Measurements from ENCODE around the gene LAMC3.

LAMC3 gene

DNA sequence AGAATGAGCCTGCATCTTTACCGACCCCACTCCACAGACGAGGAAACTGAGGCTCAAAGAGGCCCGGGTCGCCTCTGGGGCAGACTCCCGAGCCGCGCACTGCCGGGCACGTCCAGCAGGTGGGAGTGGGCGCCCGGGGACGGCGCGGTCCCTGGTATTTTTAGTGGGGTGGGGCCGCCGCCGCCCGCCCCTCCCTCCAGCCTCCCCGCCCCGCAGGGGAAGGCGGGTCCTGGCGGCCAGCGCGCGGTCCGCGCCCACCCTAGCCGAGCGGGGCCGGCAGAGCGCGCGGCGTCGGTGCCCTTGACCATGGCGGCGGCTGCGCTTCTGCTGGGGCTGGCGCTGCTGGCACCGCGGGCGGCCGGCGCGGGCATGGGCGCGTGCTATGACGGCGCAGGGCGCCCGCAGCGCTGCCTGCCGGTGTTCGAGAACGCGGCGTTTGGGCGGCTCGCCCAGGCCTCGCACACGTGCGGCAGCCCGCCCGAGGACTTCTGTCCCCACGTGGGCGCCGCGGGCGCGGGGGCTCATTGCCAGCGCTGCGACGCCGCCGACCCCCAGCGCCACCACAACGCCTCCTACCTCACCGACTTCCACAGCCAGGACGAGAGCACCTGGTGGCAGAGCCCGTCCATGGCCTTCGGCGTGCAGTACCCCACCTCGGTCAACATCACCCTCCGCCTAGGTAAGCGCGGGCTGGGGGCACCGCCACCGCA, at the start of gene LAMC3:
Gene LAMC3, plus strand, starts transcription at position 266 of the 710 bp plus-strand sequence. Its CDS starts 41 bp downstream, at position 307.
- DNase-seq = peak; percentile 59

DNA sequence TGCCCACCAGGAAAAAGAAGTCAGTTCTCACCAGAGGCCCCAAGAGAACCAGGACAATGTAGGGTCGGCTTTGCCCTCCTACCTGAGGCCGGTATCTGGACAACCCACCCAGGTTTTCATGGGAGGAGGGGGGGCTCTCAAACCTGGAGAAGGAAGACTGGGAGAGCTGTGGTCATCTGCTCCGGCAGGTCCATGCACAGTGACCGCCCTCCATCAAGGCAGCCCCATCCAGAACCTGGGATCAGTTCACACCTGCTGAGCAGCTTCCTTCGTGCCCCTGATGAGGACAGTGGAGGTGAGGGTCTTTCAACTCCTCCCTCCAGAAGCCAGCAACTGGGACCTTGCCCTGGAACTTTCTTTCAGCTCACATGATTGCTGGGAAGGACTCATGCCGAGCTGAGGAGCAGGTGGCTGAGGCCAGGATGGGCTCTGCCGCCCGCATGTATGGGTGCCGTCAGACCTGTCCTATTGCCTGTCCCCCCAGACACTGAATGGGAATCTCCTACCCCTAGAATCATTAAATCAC, 49.1 kb upstream of the LAMC3 start:
- DNase-seq = no peak

DNA sequence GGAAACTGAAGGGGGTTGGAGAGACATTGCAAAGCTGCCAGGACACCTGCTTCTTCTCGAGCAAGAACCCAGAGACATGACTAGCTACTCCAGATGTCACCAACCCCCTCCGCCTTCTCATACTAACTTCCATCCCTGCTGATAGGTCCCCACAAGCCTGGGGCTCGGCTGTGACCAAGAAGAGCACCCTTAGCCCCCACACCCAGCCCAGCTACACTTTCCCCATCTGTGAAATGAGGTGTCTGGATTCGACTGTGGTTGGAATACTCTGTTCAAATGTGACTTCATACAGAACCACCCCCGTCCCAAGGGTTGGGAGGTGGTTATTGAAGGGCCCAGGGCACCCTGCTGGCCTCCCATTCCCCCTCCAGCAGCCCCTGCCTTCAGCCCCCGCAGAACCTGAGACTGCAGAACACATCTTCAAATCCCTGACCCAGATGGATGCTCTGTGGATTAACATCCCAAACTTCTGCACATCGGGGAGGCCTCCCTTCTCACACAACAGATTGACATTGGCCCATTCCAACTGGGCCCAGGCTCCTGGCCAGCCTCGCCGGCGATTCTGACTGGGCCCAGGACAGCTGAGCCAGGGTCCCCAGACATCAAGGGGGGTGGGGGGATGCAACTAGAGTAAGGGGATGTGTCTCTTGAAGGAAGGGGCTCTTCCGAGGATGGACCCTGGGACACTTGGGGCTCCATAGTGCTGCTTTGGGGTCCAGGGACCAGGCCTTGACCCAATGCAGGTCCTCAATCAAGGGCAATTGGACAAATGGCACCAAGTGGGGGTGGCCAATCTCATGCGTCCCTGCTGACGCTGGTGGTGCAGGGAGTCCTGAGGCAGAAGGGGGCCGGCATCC, 48.2 kb upstream of the LAMC3 start:
- DNase-seq = no peak

DNA sequence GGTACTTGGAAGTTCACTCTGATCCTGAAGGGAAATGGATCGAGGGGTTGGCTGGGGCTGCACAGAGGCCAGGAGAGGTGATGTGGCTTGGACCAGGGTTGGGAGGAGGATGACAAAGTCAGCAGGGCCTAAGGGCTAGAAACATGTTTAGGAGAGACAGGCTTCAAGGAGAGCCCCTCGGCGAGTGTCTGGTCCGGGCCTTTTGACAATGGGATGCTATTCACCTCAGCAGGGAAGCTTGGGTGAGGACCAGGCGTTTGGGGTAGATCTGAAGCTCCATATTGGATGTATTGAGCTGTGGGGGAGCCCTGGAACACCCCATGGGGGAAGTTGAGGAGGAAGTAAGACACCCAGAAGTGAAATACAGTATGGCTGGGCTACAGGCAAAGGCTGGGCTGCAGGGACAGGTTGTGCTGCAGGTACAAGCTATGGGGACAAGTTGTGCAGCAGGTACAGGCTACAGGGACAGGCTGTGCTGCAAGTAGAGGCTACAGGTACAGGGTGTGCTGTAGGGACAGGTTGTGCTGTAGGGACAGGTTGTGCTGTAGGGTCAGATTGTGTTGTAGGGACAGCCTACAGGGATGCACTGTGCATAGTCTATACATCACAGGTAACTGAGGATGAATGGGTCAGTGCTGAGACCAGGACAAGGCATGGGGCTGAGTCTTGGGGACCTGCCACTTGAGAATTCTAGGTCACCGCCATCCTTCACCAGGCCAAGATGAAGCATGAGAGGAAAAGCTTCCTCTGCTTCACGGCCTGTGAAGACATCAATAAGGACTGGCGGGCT, 47.3 kb upstream of the LAMC3 start:
- DNase-seq = no peak

DNA sequence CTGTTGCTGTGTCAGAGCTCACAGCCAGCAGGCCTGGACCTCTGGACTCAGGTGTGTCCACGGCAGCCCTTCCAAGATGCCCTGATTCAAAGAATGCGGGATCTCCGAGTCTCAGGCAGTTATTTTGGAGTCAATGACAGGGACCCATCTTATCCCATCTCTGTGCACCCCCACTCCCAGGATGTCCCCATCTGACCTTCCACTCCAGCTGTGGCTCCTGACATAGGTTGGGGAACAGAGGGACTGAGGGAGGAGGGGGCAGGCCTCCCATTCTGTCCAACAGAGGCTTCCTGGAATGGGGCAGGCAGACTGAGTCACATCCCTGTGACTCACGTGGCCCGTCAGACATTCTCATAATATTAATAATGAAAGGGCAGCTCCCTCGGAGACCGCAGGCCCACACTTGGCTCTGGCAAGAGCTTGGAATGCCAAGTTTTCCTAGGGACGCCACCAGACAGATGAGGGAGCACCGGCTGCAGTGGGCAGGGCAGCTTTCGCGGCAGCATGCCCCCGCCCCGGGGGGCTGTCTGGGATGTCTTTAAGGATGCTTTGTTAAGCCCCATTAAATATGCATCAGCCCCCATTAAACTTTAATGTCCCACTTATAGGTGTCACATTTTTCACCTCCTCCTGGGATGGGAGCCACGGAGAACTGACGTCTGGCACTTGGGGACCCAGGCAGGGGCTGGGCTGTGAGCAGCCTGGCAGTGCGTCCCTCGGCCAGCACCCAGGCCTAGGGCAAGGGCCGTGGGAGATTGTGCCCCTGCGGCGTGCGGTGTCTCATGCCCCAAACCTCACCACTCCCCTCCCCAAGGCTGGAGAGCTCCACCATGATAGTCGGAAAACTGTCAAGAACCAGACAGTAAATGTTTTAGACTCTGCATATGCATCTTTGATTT, 46.3 kb upstream of the LAMC3 start:
- DNase-seq = no peak

DNA sequence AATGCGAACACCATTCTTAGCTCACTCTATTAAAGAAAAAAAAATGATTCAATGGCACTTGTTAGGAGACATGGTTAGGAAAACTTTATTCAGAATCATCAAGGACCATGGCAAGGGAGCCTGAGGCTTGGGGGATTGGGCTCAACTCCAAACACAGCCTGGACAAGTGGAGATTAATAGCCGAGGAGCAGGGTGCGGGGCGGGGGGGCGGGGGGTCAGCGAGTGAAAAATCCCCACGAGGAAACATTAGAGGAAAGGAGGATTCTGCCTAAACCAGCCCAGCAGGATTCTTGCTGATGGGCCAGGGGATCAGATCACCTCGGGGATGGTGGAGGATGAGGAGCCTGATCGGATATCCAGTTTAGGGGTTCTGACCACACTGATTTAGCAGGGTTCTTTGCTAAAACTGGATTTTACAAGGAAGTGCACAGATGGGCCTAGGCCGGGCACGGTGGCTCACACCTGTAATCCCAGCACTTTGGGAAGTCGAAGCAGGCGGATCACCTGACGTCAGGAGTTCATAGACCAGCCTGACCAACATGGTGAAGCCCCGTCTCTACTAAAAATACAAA, 45.6 kb upstream of the LAMC3 start:
- no peak for DNase-seq

DNA sequence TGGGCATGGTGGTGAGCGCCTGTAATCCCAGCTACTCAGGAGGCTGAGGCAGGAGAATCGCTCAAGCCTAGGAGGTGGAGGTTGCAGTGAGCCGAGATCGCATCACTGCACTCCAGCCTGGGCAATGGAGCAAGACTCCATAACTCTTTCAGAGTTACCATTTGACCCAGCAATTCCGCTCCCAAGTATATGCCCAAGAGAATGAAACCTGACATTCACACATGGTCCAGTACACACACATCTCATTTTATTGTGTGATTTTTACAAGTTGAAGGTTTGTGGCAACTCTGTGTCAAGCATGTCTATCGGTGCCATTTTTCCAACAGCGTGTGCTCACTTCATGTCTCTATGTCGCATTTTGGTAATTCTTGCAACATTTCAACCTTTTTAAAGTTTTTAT, 45.1 kb upstream of the LAMC3 start:
- no peak for DNase-seq

DNA sequence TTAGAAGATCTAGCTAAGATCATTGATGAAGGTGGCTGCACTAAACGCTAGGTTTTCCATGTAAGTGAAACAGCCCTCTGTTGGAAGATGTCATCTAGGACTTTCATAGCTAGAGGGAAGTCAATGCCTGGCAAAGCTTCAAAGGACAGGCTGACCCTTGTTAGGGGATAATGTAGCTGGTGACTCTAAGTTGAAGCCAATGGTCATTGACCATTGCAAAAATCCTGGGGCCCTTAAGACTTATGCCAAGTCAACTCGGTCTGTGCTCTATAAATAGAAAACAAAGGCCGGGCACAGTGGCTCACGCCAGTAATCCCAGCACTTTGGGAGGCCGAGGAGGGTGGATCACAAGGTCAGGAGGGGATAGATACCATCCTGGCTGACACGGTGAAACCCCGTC, 43.3 kb upstream of the LAMC3 start:
- DNase-seq = no peak

DNA sequence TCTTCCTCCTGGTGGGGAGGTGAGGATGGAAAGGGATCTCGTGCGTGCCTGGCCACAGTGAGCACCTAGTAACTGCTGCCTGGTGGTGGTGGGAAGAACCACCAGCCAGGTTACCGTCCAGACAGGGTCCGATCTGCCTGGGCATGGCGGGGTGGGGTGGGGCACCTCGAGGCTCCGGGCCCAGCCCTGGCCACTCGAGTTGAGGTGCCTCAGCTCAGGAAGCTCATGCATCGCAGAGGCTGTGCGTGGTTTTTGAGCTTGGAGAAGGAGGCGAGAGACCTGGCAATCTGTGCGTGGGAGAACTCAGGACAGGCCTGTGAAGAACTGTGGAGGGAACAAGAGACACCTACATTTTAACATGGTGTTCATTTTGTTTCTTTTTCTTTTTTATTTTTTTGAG, 38.9 kb upstream of the LAMC3 start:
- no peak for DNase-seq

DNA sequence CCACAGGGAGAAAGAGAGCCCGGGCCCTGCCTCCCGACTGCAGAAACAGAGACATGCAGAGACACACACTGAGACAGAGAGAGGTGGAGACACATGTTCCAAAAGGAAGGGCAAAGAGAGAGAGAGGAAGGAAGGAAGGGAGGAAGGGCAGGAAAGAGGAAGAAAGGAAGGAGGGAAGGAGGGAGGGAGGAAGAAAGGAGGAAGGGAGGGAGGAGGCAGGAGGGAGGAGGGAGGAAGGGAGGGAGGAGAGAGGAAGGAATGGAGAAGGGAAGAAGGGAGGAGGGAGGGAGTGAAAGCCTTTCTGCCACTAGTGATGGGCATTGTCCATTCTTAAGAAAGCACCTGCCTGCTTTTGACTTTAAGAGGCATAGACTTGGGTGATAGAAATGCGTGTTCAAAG, 38.1 kb upstream of the LAMC3 start:
- DNase-seq = no peak

DNA sequence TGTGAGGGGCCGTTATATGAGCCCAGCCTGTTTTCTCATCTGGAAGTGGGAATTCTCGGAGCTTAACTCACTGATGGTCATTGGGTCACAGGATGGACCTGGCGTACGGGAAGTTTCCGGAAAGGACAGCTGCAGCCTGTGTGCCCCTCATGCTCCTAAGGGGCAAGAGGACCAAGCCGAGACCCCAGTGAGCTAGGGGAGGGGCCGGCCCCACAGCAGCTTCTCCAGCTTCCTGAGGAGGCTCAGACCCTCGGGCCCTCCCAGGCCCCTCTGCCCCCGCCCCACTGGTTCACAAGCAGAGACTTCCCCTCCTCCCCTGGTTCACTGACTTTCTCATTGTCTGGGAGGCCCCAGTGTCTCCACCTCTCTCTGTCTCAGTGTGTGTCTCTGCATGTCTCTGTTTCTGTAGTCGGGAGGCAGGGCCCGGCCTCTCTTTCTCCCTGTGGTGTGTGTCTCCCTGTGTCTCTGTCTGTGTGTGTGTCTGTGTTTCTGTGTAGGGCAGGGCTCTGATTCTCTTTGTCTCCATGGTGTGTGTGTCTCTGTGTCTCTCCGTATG, 37.6 kb upstream of the LAMC3 start:
- no peak for DNase-seq

DNA sequence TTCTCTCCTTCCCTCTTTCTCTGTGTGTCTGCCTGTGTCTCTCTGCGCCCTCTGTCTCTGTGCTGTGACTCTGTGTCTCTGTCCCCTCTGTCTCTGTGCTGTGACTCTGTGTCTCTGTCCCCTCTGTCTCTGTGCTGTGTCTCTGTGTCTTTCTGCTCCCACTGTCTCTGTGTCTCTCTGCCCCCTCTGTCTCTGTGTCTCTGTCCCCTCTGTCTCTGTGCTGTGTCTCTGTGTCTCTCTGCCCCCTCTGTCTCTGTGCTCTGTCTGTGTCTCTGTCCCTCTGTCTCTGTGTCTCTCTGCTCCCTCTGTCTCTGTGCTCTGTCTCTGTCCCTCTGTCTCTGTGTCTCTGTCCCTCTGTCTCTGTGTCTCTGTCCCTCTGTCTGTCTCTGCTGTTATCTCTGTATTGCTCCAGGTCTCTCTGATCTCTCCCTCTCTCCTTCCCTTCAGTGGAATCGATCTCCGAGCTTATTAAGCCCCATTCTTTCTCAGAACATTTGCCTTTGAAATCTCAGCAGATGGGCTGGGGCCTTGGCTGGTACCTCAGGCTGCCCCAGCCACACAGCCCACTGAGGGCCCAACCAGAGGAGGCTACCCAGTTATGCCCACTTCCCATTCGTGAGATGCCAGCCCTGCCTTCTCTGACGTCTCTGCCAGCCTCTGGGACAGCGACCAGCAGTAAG, 36.6 kb upstream of the LAMC3 start:
- DNase-seq = no peak

DNA sequence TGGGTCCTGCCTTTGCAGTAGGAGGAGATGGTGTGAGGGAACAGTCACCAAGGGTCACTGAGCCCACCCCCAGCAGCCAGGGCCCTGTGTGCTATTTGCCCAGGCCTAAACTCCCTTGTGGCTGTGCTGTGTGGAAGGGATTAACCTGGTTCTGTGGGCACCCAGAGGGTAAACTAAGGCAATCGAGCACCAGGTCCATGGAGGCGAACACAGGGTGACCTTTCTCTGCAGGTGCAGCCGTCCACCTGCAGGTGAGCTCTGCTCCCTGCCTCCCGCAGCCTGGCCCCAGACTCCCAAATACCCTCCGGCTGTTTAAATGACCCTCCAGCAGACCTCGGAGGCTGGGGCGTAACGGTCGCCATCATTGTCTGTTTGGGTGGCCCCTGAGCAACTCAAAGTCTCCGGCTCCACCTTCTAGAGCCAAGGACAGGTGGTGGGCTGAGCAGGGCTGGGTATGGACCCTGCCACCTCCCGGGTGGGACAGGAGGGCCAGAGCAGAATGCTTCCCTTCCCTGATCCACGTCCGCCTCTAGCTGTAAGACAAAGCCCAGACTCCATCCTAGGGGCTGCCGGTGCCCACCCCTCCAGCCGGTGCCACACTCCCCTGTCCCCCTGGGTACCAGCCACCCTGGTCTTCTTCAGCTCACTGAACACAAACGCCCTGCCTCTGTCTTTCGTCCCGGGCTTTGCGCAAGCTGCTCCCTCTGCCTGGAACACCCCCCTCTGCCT, 35.9 kb upstream of the LAMC3 start:
- no peak for DNase-seq

DNA sequence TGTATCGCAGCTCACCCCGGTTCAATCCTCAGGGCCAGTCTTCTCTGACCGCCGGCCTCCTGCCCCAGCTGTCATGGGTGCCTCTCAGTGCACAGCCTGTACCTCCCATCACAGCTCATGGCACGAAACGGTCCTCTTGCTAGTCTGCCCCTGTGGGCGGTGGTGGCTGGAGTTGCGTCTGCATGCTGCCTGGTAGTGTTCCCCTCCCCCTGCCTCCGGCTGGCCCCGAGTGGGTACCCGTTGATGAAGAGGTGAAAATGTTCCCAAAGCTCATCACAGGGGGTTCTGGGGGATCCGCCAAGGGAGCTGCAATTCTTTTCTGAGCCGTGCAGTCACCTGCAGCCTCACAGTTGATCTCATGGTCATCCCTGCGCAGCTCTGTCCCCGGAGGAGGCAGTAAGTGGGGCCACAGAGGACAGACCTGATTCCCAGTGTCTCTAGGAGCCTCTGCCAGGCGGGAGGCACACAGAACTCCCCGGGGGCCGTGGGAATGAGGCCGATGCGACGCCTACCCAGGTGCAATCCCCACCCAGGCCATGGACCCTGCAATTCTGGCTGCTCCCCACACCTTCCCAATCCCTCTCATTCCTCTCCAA, 35.2 kb upstream of the LAMC3 start:
- DNase-seq = no peak

DNA sequence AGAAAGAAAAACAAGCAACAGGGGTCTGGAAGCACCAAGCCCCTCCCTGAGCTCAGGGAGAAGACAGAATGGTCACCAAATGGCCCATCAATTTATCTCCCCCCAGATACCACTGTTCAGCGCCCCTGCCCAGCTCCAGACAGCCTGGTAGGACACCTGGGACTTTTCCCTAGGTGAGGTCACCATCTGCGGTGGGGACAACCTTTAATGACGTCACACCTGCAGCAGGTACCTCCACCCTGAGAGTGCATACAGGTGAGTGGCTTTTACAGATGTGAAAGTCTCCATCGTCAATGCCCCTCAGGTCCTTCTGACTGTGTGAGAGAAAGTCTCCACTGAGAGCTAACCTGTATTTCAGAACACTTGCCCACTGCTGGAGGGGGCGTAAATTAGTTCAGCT, 34.3 kb upstream of the LAMC3 start:
- DNase-seq = no peak

DNA sequence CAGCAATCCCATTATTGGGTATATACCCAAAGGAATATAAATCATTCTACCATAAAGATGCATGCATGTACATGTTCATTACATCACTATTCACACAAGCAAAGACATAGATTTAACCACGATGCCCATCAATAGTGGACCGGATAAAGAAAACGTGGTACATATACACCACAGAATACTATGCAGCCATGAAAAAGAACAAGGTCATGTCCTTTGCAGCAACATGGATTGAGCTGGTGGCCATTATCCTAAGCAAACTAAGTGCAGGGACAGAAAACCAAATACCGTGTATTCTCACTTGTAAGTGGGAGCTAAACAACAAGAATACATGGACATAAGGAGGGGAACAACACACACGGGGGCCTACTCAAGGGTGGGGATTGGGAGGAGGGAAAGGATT, 33.8 kb upstream of the LAMC3 start:
- no peak for DNase-seq

DNA sequence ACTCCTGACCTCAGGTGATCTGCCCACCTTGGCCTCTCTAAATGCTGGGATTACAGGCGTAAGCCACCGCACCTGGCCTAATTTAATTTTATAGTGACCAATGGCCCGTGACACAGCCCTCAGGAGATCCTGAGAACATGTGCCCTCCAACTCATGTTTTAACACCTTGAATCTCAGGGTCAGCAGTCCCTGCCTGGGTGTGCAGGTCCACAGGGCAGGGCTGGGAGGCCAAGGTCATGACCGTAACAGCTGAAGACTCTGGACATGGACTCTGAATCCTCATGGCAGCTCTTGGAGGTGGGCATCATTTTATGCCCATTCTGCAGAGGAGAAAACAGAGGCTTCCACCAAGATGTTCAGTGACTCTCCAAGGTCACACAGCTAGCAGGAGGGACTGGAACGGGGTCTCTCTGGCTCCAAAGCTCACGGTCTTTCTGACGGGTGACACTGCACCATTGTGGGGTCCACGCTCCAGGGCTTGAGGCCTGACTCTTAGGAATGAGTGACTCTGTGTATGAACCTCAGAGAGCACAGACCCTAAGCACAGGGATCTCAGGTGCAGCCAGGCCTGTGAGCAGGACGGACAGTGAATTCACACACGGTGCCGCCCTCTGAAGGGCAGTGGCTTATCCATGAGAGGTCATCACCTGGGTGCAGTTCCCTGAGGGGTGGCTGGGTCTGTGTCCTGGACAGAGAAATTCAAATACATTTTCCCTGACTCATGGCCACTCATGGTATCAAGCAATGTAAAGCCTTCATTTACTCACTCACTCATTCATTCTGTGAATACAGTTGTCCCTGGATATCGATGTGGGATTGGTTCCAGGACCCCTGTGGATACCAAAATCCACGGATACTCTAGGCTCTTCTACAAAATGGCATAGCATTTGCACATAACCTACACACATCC, 32.8 kb upstream of the LAMC3 start:
- no peak for DNase-seq

DNA sequence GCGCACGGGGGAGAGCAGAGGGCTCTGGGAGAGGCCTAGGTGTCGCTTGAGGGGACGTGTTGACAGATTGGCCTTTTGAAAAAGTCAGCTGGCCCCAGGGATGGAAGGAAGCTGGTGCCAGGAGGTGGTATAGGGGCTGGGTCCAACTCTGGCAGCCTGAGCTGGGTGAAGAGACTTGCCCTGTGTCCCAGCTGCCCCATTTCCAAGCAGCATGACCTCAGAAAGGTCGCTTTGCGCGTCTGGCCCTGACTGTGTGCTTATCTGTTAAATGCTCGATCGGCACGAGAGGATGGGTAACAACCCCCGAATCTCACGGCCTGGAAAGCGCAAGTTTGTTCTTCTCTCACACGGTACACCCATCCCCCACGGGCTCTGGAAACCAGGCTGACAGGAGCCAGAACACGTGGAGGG, 31.2 kb upstream of the LAMC3 start:
- DNase-seq = no peak

All from right forelimb (tissue), 1 donor.